HG03457 (cell line): ENCODE data around the gene DOK7.
"Not testable (repeated sequence)": the region's sequence is repeated elsewhere in the genome, so short reads cannot be mapped to it uniquely, and the experiment has no call there.

Experiments used
- ATAC-seq: cut with Tn5 transposase; IDR thresholded peaks from one replicate; pipeline ENCODE4 v1.9.1; 2021; ENCODE audit warnings: moderate number of reproducible peaks; ENCODE audit not compliant: unreplicated experiment

DOK7 gene

GRCh38 chr4:3442959-3443749 lies 20.0 kb upstream of the DOK7 start:
- no peak for ATAC-seq

DNA sequence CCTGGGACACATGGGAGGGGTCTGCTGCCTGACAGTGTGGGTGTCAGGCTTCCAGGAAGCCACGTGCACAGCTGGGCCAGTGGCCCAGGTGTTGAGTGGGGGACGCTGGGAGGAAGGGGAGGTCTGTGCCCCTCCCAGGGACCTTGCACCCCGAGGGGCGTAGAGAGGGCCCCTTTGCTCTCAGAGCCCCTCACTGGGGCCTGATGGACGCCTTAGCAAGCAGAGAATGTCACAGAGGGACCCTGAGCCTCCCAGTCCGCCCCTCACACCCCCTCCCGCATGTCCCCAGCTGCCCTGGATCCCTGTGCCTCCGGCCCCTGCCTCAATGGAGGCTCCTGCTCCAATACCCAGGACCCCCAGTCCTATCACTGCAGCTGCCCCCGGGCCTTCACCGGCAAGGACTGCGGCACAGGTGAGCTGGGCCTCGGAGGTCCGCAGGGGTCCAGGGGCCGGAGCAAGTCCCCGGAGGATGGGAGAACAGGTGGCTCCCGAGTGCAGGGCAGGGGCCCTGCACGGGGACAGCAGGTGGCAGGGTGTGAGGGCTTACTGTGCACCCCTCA lies 19.3 kb upstream of the DOK7 start:
- no peak for ATAC-seq

DNA sequence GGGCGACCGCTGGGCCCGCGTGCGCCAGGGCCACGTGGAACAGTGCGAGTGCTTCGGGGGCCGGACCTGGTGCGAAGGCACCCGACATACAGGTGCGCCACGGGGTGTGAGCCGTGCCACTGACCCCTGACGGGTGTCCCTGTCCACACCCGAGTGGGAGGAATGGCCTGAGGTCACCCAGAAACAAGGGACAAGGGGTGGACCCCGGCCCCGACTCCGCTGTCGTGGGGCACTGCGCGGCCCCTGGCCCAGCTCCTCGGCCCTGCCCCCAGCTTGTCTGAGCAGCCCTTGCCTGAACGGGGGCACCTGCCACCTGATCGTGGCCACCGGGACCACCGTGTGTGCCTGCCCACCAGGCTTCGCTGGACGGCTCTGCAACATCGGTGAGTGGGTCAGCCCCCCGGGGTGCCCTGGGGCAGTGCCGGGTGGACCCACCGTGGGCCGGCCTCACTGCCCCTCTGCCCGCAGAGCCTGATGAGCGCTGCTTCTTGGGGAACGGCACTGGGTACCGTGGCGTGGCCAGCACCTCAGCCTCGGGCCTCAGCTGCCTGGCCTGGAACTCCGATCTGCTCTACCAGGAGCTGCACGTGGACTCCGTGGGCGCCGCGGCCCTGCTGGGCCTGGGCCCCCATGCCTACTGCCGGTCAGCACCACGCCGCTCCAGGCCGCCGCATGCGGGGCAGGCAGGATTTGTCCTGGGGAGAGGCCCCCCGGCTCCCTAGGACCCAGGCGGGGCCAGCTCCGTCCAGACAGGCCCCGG lies 18.6 kb upstream of the DOK7 start:
- no peak for ATAC-seq

GRCh38 chr4:3445111-3445820 lies 17.8 kb upstream of the DOK7 start:
- no peak for ATAC-seq

- no peak for ATAC-seq
Observed at GRCh38 chr4:3445829-3446545, 17.1 kb upstream of the DOK7 start.

- no peak for ATAC-seq
Observed at GRCh38 chr4:3446631-3447320, 16.3 kb upstream of the DOK7 start.

GRCh38 chr4:3447431-3448395 lies 15.4 kb upstream of the DOK7 start:
- ATAC-seq = no peak

DNA sequence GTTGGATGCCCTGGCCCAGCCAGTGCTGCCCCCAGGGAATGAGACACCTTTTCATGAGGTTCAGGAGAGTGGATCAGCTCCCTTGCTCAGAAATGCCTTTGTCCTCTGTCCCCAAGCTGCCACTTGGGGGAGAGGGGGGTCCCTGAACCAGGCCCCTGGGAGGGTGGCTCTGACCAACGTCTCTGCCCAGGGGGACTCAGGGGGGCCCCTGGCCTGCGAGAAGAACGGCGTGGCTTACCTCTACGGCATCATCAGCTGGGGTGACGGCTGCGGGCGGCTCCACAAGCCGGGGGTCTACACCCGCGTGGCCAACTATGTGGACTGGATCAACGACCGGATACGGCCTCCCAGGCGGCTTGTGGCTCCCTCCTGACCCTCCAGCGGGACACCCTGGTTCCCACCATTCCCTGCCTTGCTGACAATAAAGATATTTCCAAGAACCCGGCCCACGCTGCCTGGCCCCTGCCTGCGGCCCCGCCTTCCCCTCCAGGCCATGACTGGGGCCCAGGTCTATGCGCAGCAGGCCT lies 14.0 kb upstream of the DOK7 start:
- ATAC-seq = no peak

GRCh38 chr4:3449574-3450534 lies 13.3 kb upstream of the DOK7 start:
- ATAC-seq = no peak

GRCh38 chr4:3450643-3451042 lies 12.5 kb upstream of the DOK7 start:
- no peak for ATAC-seq

DNA sequence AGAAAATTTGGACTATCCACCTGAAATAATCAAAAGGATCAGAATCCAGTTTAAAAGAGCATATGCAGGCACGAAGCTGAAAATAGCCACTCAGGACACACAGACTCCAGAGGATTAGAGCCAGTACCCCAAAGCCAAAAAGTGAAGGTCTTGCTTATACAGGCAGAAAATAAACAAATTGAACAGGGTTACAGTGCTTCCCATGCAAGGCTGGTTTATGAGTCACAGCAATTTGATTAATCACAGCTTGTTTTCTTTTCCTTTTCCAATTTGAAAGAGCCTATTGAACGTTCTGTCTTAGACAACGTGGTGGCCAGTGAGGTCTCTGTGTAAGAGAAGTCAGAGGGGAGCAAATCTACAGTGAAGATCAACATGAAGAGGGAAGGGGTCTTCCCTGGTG lies 11.2 kb upstream of the DOK7 start:
- ATAC-seq = no peak

GRCh38 chr4:3452376-3452775 lies 10.7 kb upstream of the DOK7 start:
- ATAC-seq = no peak

GRCh38 chr4:3455596-3455995 lies 7.5 kb upstream of the DOK7 start:
- ATAC-seq = not testable (repeated sequence)

GRCh38 chr4:3458371-3458770 lies 4.7 kb upstream of the DOK7 start:
- no peak for ATAC-seq

DNA sequence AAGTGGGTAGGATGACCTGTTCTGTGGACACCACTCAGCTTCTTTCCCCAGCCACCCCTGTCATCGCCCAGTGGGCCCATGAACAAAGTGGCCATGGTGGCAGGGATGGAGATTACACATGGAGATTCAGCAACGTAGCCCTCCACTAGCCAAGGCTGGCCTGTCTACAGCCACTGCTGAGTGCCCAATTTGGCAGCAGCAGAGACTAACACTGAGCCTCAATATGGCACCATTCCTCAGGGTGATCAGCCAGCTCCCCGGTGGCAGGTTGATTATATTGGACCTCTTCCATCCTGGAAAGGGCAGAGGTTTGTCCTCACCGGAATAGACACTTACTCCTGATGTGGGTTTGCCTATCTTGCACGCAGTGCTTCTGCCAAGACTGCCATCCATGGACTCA lies 4.0 kb upstream of the DOK7 start:
- not testable (repeated sequence) for ATAC-seq

DNA sequence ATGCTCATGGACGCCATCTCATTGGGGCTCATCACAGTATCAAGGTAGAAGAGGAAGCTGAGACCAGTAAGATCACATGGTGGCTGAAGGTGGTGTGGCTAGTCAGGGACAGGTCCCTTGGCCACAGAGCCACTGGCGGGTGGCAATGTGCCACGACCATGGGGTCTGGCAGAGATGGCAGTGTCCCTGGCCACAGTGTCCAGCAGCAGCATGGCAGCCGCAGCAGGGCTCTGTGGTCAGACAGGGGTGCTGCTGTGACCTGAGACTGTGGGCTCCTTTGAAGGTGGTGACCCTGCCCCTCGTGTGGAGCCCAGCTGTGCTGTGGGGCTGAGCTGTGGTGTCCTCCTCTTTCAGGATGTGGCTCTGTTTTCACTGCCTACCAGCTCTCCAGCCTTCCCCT lies 2.2 kb upstream of the DOK7 start:
- no peak for ATAC-seq

GRCh38 chr4:3461515-3462291 lies 1.4 kb upstream of the DOK7 start:
- ATAC-seq = no peak
